HEK293T (cell line): ENCODE data around the gene SLC25A21.

Experiments
- ELF4 ChIP-seq: fragments of 450-650 bp; IDR thresholded peaks from 2 replicates; pipeline ENCODE4 v1.6.1; 2017; ENCODE audit warnings: antibody characterized with exemption
- FOXA1 ChIP-seq: fragments of 450-650 bp; IDR thresholded peaks from 2 replicates; pipeline ENCODE4 v1.6.1; 2016; ENCODE audit warnings: mild to moderate bottlenecking
- FOXM1 ChIP-seq: fragments of 450-650 bp; IDR thresholded peaks from 2 replicates; pipeline ENCODE4 v1.6.1; 2017; ENCODE audit warnings: mild to moderate bottlenecking, borderline replicate concordance
- L3MBTL2 ChIP-seq: fragments of 450-650 bp; conservative IDR thresholded peaks from 2 replicates; pipeline ENCODE4 v1.6.1; 2016; ENCODE audit warnings: mild to moderate bottlenecking
- LEF1 ChIP-seq: fragments of 450-650 bp; IDR thresholded peaks from 2 replicates; pipeline ENCODE4 v1.6.1; 2017; ENCODE audit warnings: mild to moderate bottlenecking, borderline replicate concordance
- SP1 ChIP-seq: fragments of 450-650 bp; IDR thresholded peaks from 2 replicates; pipeline ENCODE4 v1.6.1; 2017
- ZNF384 ChIP-seq: fragments of 450-650 bp; IDR thresholded peaks from 2 replicates; pipeline ENCODE4 v1.6.1; 2016

DNA sequence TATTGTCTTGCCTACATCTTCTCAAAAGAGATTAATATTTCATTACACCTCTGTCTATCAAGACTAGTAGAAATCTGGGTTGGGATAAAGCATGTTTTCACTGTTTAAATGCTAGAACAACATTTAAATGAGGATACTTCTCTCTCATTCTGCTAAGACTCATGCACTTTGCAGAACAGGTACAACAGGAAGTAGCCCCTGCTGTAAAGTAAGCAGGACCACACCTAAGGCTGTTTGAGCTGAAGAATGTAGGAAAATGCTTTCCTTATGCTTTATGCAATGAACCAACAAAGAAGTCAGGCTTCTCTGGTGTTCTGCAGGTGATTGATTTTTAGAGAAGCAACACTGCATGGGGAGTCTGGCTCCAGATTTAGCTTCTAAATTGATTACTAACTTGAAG, 421.3 kb downstream of the SLC25A21 start:
- TF ChIP-seq FOXM1 (no peak), SP1 (no peak), ELF4 (no peak), FOXA1 (no peak), LEF1 (no peak), L3MBTL2 (no peak), ZNF384 (no peak)
